ENCODE data around the gene SIT1.

DNA sequence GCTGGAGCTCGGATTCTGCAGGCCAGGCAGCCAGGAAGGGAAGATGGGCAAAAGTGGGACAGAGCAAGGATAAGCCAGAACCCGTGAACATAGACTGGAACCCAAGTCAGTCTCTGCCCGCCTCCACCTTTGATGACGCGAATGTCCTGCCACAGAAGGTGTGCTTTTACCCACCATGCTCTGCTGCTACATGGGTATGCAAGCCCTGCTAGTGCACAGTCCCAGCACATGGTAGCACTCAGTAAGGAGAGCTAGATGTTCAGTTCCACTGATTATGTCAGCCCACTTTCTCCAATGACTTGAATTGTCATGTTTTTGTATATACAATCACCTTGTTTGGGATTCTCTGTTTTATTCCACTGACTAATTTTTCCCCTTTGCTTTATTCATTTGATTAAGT lies 21.1 kb downstream of the SIT1 start:
- TF ChIP-seq GATA2 (IDR thresholded peaks at IDR 0.05; ENCODE audit: low read depth, low read length), result no peak
- TF ChIP-seq GATA3 (IDR thresholded peaks at IDR 0.05; ENCODE audit: low read depth, low read length), result no peak

All from SH-SY5Y (cell line).